EL (cell line): Measurements from ENCODE around the gene DCN.

Source experiments
- DNase-seq: peaks from one replicate; pipeline ENCODE4 v3.0.0-alpha.2; 2016

DCN gene

DNA sequence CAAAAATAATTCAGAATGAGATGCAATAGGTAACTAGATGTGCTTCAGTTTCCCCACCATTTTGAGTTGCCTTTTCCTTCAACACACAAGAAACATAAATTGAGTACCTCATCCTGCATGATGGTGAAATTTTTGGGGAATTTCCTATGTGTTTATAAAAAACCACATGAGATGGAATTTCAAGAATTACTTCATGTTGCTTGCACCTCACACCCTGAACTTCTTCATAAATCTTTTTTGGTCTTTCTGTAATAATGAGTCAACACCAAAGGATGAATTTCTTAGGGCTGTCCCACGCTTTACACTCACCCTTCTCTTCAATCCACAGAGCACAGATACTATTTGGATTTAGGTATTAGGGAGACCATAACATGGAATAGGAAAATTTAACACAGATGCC, 48.7 kb downstream of the DCN start:
- DNase-seq: peak; percentile 92

DNA sequence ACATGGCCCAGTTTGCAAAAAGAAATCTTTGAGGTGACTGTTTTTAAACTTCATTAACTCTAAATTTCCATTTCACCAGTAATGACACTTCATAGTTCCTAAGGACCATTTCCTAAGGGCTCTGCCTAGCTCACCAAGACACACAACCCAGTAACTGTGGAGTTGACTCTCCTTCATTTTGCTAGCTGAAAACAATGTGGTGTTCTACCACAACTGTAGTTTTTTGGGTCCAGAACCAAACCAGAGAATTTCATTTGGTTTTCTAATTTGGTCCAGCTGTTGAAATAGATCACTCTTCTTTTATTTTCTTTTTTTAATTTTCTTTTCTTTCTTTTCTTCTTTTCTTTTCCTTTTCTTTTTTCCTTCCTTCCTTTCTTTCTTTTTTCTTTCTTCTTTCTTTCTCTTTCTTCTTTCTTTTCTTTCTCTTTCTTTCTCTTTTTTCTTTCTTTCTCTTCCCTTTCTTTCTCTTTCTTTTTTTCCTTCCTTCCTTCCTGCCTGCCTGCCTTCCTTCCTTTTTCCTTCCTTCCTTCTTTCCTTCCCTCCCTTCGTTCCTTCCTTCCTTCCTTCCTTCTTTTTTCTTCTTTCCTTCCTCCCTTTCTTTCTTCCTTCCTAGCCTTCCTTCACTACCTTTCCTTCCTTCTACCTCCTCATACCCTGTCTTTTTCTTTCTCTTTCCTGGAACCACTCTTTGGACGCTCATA, 52.8 kb downstream of the DCN start:
- no peak for DNase-seq

DNA sequence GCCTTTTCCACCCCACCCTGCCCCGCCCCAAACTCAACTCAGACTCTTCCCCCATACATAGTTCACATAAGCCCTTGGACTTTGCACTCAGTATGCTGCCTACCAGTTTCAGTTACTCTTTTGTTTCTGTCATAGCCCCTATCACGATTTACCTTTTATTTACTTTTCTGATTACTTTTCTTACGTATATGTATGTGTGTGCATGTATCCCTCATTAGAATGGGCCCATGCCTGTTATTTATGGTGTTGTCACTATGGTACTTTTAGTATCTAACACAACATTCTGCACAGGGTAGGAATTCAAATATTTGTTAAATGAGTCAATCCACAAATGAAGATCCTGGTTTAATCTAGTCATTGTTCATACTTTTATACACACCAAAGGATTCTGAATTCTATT, 54.9 kb downstream of the DCN start:
- DNase-seq: peak; percentile 80

DNA sequence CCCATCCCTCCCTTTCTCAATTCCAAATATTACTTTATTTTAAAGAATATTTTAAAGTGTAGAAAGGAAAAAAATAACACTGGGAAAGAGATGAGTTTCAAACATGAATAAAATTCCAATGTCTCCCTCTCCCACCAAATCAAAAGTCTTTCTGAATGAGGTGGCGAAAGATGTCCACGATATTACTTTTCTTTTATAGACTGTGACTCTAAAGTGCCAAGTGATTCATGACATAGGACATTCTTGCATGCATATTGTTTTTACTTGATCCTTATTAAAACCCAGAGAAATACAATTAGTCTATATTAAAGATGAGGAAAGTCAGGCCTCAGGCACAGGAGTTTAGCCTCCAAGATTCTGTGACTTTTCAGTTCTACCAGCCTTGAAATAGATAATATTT, 55.3 kb downstream of the DCN start:
- DNase-seq: peak; percentile 73

DNA sequence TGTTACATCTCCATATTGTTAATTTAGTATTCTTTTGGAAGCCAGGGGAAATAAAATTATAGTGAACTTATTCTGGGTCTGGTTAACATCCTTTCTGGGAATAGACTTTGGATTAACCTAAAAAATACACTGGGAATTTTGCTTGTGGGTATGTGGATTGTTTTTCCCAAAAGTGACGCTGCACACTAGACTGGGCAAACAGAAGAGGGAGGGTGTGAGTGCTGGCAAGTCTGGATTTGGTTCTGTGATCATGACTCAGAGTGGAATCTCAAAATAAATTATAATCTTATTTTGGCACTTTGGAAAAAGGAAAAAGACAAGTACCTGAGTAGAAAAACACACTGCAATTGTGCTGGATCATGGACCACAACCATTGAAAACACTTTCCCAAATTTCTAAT, 56.1 kb downstream of the DCN start:
- no peak for DNase-seq

DNA sequence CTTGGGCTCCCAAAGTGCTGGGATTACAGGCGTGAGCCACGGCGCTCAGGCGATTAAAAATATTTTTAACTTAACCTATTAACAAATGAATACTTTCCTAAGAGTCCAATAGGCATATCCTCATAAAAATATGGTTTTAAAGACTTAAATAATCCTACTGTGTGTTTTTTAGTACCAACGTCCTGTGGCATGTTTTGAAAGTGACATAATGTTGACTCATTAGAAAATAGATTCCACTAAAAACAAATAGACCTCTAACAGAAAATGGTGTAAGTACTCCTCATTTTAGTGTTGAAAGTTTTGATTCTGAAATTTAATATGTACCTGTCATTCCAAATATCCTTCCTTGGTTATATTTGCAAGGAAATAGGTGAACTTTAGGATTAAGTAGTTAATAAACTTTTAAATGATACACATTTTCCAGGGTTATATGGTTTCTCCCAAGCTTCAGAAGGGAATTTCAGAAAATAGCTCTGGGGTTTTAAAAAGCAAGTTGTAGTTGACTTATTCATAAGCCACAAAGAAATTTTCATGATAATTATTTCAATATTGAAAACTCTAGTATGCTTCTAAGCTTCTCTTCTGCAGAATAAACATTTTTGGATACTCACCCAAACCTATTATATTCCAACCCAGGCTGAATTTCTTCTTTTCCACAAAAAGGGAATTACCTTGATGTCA, 59.2 kb downstream of the DCN start:
- DNase-seq: peak; percentile 51

DNA sequence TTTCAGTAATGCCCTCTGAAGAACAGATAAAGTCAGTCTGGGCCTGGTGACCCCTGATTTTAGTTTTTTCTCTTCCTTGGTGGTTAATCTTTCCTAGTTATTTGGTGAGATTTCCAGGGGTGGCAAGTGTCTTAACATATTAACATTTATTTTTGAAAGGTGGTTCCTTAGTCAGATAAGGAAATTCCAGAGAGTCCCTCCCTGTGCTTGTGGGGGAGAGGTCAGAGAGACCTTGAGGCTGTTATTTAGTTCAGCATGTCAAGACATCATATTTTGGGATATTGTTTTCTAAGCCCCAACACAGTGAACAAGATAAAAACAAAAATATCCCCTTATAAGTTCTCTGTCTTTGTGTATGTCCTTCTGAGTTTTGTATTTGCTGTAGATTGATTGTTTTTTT, 61.8 kb downstream of the DCN start:
- DNase-seq: no peak

DNA sequence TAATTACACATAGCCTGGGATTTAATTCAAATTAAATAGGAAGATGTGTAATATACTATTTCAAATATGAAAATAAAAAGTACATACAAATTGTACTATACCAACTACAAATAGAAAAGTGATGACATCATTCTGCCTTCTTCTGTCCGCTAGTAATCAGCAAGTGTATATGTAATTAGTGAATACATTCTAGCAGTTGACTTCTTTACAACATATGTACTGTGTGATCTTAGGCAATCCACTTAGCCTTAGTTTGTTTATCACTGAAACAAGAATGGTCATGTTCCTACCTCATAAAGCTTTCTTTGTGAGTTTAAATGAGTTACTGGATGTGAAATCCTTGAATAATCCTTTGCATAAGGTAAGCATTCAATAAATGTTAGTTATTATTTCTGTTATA, 63.5 kb downstream of the DCN start:
- no peak for DNase-seq

DNA sequence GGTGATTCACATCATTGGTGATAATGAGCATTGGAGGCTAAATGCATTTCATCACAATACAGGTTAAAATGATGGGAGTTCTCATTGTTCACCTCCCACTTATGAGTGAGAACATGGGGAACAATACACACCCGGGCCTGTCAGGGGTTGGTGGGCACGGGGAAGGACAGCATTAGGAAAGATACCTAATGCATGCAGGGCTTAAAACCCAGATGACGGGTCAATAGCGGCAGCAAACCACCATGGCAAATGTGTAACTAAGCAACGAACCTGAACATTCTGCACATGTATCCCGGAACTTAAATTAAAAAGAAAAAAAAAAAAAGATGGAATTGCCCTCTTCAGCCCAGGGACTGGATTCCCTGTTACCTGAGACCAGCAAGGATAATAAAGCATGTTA, 69.0 kb downstream of the DCN start:
- no peak for DNase-seq

DNA sequence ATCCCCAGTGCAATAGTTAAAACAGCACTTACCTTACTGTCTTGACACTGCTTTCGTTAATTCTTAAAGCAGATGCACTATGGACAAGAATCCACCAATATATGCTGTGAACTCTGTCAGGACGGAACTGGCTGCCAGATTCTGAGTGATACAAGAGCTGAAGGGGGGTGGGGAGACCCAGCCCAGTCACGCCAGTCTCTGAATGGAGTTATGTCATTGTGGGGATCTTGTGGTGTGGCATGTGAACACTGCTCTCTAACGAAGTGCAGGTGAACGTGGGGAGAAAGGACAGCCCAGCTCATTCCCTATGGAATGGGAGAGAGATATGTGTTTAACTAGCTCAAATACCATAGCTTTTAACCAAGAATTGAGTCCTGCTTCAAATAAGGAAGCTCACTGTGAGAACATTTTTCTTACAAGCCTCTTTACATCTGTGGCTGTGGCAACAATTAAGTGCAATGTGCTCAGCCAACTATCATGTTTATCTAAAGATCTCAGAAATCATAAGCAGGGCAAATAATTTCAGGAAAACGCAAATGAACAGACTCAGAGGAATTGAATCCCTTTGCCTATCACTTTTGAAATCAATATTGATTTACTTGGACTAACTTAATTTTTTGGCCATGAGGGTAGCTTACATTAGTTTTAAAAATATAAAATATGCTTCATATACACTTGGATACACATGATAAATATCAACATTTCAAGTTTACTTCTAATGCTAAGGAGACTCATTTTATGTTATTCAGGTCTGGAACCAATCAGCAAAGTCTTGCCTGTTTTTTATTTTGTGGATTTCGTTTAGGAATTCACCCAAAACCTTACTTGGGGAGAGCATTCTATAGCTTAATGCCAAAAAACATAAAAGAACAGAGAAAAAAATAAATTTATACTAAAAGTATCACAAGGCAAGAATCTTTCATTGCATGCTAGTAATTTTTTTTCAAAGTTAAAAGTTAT, 71.0 kb downstream of the DCN start, which contains the start of gene LUM:
Gene LUM (minus strand): TSS at position 129 of the 960 bp plus-strand sequence. CDS start 2,515 bp downstream, outside the sequence.
- peak; percentile 75 for DNase-seq

DNA sequence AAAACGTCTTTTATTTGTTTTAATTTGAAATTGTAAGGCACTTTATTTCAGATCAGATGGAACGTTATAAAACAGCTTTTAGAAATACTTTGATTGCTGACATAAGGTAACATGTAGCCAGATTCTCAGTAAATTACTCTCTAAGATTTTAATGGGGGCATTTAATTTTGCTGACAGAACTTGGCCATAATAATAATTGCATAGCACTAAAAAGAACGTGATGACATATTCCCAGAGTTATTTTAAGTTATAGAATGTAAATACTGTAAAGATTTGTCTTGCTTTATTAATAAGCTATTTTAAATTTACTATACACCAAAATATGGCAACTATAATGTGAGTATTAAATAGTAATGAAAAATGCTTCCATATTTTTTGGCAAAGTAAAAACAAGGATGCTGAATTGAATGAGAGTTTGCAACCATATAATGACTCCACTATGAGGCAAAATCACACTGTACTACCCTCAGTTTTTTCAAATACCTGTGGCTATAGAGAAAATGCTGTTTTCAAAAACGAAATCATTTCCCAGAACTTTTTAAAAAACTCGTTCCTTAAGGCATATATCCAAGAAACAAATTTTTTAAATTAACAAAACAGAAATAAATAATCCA, 72.2 kb downstream of the DCN start:
- DNase-seq: no peak

DNA sequence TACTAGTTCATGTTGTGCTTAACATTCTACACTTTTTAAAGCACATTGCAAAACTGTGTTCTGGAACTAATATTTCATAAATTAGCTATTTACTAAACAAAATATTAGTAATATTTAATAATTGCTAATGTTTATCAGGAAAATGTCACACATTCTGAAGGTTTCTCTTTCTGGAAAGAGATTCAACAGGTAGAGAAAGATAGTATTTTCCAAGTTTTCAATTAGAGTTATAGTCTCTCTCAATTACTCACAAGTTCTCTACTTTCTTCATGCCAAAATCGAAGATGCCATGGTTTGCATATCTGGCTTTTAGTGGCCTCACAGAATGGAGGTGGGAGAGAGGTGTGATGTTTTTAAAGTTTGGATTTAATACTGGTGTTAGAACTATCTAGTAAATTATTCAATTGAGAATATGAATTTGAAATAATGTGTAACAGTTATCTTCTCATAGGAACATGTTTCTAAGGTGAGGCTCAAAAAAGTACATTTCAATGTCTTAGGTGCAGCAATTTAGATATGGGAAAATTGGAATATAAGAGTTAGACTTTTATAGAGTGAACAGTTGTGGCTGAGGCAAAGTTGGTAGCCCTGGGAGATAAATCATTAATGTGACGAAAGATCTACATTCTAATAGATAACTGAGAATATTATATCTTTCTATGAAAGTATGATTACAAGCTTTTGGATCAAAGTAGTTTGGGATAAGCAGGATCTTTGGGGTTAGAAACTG, 72.9 kb downstream of the DCN start:
- no peak for DNase-seq

DNA sequence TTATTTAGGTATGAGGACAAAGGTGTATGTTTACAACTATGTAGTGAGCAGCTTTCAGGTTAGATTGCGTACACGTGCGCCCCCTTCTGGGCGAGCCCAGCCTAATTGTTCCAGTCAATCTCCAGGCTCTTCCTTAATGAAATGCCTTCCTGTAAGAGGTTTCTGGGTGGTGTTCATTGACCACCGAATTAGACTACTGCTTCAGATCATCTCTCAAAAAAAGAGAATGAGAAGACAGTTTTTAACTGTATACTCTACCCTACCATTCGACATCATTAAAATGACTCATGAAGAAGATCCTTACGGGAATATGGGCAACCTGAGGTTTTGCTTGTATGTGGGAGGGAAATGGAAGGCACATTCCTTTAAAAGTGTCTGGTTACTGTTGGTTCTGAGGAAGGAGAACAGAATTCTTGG, 73.5 kb downstream of the DCN start:
- peak; percentile 77 for DNase-seq

DNA sequence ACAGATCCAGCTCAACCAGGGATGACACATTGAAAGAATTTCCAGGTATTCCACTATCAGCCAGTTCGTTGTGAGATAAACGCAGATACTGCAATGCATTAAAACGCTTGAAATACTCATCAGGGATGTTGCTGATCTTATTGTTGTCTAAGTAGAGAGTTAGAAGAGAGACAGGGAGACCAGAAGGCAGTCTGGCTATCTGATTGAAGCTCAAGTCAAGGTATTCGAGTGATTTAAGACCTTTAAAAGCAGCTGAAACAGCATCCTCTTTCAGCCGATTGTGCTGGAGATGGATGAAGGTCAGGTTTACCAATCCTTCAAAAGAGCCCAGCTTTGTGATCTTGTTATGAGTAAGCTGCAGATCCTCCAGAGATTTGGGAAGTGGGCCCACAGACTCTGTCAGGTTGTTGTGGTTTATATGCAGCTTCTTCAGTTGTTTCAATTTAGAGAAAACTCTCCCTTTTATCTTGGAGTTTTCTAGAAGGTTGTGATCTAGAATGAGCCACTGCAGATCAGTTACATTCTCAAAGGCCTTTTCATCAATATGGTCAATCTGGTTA, 74.3 kb downstream of the DCN start:
- no peak for DNase-seq

DNA sequence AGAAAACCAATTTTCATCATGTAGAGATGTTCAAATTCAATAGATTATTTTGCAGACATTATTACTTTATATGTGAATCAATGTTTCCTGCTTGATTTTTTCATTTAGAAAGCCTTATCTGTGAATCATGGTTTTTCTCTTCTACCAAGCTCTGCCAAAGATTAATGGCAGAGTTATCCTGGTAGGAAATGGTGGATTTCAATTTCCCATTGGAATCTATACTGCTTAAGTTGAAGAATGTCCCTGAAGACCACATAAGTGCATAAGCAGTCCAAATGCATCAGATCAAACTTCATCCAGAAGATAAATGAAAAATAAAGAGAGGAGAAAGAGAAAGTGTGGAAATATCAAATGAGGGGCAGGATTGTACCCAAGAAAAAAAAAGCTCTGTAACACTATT, 76.3 kb downstream of the DCN start:
- no peak for DNase-seq

DNA sequence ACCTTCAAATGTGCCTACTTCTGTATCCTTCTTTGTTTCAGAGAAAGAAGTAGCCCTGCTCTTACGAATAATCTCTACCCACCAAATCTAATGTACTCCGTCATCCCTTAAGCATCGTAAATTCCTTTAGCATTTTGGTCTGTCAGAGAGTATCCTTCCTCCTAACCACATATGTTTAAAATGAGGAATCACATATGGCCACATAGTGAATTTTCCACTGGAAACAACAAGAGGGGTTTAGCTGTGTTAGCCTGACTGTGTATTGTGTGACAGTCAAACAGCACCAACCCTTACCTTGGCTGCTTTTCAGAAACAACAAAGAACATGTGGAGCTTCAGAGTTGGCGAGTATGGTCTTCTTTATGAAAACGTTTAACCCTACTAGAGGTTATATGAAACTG, 76.8 kb downstream of the DCN start:
- DNase-seq: no peak

DNA sequence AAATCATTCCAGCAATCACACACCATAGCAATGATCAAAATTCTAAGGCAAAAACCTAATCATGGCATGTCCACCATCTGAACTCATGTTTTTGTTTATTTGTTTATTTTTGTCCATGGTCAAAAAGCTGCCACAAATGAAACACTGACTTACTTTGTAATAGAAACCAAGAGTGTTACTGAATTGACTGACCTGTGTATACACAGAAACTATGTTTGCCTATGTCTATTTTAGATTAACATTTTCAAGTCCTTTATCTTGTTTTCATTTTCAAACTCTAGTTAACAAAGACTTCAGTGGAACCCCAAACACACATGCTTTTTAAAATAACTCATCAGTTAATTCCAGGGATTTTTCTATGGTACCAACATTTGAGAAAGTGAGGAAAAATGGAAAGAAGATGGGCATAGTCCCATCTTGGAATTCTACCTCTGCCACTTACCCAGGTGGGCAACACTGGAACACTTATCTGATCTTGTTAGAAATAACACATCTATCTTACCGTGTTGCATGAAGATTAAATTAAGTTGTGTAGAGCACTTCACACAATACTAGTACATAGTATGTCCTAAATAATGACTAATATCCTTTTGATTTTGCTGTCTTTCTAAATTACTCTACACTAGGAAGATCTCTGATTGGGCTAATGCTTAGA, 77.7 kb downstream of the DCN start:
- DNase-seq: no peak

DNA sequence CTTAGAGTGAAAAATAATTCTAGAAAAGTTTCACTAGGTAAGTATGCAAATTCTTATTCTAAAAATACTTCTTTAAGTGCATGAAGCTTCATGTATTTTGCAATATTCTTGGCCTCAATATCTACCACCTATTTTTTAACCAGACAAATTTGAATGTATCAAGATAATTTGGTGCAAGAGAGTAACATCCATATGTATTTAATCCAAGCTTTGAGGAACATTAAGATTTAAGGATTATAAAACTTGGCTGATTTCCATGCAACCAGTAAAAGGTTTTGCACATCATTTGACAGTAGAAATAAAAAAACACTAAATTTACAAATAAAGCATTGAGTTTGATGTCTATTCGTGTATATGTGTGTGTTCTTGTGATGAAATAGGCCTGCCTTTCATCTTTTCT, 79.0 kb downstream of the DCN start:
- no peak for DNase-seq

DNA sequence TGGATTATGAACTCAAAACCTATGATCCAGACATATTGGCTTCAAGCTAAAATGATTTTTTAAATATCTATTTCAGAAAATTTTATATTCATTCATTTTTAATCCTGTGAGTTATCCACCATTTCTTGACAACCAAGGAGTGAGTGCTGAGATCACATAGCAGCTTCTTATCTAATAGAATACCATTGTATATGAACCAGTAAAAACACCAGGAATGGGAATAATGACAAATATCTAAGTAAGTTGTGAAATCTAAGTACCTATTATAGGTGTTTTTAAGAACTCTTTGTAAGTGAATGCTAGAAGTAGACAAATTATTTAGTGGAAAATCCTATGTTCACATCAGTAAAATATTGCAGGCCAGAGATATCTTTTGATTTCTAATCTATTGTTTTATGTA, 79.5 kb downstream of the DCN start:
- no peak for DNase-seq

DNA sequence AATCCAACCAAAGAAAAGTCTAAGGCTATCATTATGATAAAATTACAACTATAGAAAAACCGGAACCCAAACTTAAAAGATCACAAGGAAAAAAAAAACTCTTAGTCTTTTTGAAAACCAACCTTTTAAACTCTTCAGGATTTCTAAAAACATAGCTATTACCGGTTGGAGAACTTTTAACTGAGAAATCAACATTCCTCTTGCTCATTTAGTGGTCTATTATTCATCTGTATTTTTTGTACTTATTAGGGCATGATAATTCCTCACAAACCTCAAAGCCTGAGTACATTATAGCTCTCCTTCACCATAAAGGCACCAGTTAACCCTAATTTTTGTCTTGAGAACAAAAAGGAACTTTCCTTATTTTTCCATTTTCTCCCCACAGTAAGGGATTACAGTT, 81.7 kb downstream of the DCN start:
- no peak for DNase-seq

DNA sequence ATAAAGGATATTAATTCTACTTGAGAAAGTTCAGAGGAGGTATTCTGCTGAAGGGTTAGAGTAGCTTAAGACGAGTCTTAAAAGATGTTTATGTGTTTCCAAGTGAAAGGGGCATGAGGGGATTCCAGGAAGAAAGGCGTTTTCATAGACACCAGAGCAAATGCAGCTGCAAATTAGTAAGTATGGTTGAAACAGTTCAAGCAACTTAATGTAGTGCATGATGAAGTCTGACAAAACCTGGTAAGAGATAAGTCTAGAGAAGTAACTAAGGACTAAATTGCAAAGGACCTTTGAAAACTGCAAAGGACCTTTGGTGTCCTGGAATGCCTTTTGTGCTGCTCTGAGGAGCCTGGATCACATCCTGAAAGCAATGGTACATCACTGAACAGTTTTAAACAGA, 82.8 kb downstream of the DCN start:
- no peak for DNase-seq

DNA sequence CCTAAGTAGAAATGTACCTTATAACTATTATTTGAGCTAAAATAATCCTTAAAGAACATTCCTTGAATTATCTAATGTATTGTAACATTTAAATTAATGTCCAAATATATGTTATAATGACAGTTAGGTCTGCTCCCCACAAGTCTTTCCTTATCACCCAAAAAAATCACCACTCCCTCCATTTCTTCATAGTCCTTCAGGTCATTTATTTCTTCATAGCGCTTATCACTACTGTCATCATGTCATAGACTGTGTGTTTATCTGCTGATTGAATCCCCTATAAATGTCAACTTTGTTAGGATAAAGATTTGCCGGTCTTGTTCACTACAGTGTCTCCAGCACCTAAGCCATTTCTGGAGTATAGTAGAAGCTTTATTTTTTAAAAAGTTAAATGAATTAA, 83.3 kb downstream of the DCN start:
- no peak for DNase-seq
